SK-N-SH (cell line): Measurements from ENCODE around the gene GNAI1.

Source experiments
- EP300 ChIP-seq, 2 experiments: IDR thresholded peaks; 2 replicates each; pipeline versions ENCODE4 v1.4.0 to v1.6.1; 2012; ENCODE audit warnings: borderline replicate concordance in 1 of 2, low read depth in 1 of 2, low read length in 1 of 2
- FOXJ3 ChIP-seq: sonication (generic); formaldehyde crosslinking; IDR thresholded peaks from 2 replicates; pipeline ENCODE4 v1.5.1; 2020; ENCODE audit warnings: mild to moderate bottlenecking, missing genetic modification reagents
- FOXM1 ChIP-seq: IDR thresholded peaks from 2 replicates; pipeline ENCODE4 v1.4.0; 2012; ENCODE audit warnings: low read depth, mild to moderate bottlenecking
- GATA2 ChIP-seq: sonication (generic); formaldehyde crosslinking; IDR thresholded peaks from 2 replicates; pipeline ENCODE4 v1.5.0; 2020; ENCODE audit warnings: mild to moderate bottlenecking, missing genetic modification reagents
- MAX ChIP-seq: IDR thresholded peaks from 2 replicates; pipeline ENCODE4 v1.4.0; 2012; ENCODE audit warnings: low read depth
- RAD21 ChIP-seq: IDR thresholded peaks from 2 replicates; pipeline ENCODE4 v1.6.1; 2012; ENCODE audit warnings: mild to moderate bottlenecking, low read length
- REST ChIP-seq: IDR thresholded peaks from 2 replicates; pipeline ENCODE4 v1.6.1; 2012; ENCODE audit warnings: mild to moderate bottlenecking, low read depth, low read length, moderate library complexity
- RFX5 ChIP-seq: IDR thresholded peaks from 2 replicates; pipeline ENCODE4 v1.6.1; 2012; ENCODE audit warnings: mild to moderate bottlenecking, improper control_type of control experiment, low read length
- TAF1 ChIP-seq: IDR thresholded peaks from 2 replicates; pipeline ENCODE4 v1.6.1; 2012; ENCODE audit warnings: low read depth, mild to moderate bottlenecking, low read length, moderate library complexity, borderline replicate concordance
- TEAD4 ChIP-seq: IDR thresholded peaks from 2 replicates; pipeline ENCODE4 v1.4.0; 2012; ENCODE audit warnings: mild to moderate bottlenecking, borderline replicate concordance; ENCODE audit not compliant: insufficient read depth
- USF2 ChIP-seq: fragments of 150-350 bp; IDR thresholded peaks from 2 replicates; pipeline ENCODE4 v1.6.1; 2017; ENCODE audit warnings: antibody characterized with exemption, low read length, low read depth, borderline replicate concordance
- TF ChIP-seq, protein P1 (sequence below): fragments of 200-600 bp; sonication (generic); IDR thresholded peaks from 2 replicates; pipeline ENCODE4 v1.6.1; 2017; ENCODE audit warnings: antibody characterized with exemption, mild to moderate bottlenecking, moderate library complexity
- TF ChIP-seq, protein P2 (sequence below): IDR thresholded peaks from 2 replicates; pipeline ENCODE4 v1.4.0; 2012; ENCODE audit warnings: low read depth, borderline replicate concordance

GRCh38 chr7:80128918-80129317 is 5.7 kb upstream of the GNAI1 start:
- no peak for TF ChIP-seq MAX
- TF ChIP-seq, protein P1, sequence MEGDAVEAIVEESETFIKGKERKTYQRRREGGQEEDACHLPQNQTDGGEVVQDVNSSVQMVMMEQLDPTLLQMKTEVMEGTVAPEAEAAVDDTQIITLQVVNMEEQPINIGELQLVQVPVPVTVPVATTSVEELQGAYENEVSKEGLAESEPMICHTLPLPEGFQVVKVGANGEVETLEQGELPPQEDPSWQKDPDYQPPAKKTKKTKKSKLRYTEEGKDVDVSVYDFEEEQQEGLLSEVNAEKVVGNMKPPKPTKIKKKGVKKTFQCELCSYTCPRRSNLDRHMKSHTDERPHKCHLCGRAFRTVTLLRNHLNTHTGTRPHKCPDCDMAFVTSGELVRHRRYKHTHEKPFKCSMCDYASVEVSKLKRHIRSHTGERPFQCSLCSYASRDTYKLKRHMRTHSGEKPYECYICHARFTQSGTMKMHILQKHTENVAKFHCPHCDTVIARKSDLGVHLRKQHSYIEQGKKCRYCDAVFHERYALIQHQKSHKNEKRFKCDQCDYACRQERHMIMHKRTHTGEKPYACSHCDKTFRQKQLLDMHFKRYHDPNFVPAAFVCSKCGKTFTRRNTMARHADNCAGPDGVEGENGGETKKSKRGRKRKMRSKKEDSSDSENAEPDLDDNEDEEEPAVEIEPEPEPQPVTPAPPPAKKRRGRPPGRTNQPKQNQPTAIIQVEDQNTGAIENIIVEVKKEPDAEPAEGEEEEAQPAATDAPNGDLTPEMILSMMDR: no peak
- TF ChIP-seq RFX5: no peak
- TF ChIP-seq RAD21: no peak
- no peak for TF ChIP-seq GATA2 (CRISPR knock-in tag)
- TF ChIP-seq, protein P2, sequence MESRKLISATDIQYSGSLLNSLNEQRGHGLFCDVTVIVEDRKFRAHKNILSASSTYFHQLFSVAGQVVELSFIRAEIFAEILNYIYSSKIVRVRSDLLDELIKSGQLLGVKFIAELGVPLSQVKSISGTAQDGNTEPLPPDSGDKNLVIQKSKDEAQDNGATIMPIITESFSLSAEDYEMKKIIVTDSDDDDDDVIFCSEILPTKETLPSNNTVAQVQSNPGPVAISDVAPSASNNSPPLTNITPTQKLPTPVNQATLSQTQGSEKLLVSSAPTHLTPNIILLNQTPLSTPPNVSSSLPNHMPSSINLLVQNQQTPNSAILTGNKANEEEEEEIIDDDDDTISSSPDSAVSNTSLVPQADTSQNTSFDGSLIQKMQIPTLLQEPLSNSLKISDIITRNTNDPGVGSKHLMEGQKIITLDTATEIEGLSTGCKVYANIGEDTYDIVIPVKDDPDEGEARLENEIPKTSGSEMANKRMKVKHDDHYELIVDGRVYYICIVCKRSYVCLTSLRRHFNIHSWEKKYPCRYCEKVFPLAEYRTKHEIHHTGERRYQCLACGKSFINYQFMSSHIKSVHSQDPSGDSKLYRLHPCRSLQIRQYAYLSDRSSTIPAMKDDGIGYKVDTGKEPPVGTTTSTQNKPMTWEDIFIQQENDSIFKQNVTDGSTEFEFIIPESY: no peak
- no peak for TF ChIP-seq TEAD4
- TF ChIP-seq TAF1: no peak
- no peak for TF ChIP-seq REST
- no peak for TF ChIP-seq FOXM1
- no peak for TF ChIP-seq EP300 (IDR thresholded peaks at IDR 0.05; ENCODE audit: borderline replicate concordance in 1 of 2, low read depth in 1 of 2, low read length in 1 of 2)
- TF ChIP-seq USF2: no peak
- no peak for TF ChIP-seq FOXJ3 (CRISPR knock-in tag)
